ENCODE measurements around the gene MDGA2. TPM values are rescaled to one million over a fixed set of nuclear protein-coding genes. Genes with fewer than 3 reads are reported as not detected.
"Not testable (repeated sequence)": the region's sequence is repeated elsewhere in the genome, so short reads cannot be mapped to it uniquely, and the experiment has no call there.

MDGA2 gene
- total RNA-seq, 1 donor from 2014 or later: not detected

DNA sequence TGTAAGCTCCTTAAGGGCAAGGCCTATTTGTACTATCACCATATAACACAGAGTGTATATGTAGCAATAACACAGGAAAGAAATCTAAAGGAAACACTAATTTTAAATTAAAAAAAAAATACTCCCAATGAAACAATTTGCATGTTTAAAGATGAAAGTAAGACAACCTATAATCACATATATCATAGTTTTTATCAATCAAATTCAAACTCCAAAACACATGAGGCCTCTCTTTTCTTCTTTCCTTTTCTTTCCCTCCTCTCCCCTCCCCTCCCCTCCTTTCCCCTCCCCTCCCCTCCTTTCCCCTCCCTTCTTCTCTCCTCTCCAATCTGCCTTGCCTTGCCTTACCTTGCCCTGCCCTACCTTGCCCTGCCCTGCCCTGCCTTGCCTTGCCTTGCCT, 618.0 kb downstream of the MDGA2 start:
- no peak for ATAC-seq

DNA sequence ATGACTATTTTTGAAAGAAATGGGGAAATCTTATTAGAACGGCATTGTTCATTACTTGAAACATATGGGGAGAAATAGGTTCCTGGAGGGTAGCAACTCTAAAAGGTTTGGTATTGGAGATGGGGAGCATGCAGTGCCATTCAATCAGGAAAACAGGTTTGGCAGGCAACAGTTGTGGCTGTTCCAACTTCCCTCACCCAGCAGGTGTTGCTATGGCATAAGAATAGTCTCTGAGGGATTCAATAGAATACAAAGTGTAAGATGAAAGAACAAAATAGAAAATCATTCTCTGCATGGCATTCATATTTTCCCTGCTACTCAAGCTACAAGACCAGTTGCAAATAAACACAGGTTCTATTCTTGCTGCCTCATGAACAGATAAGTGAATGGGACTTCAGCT, 630.6 kb downstream of the MDGA2 start:
- ATAC-seq (no peak), DNase-seq (ENCODE audit: low spot score) (no peak)
- intact Hi-C loops (cut with DNase I): no loop called here

More for the DNA sequence above, 618.0 kb downstream of the MDGA2 start:
- DNase-seq (ENCODE audit: low spot score): no peak
- intact Hi-C loops (cut with DNase I): no loop called here

- intact Hi-C loops (cut with DNase I): no loop called here
- DNase-seq (ENCODE audit: low spot score) (no peak), ATAC-seq (no peak)
Measured at GRCh38 chr14:47040550-47040949, 634.9 kb downstream of the MDGA2 start.

GRCh38 chr14:47039336-47039735, 636.1 kb downstream of the MDGA2 start:
- DNase-seq (ENCODE audit: low spot score) (no peak), ATAC-seq (no peak)
- intact Hi-C loops (cut with DNase I): loop anchor here (10.0 kb wide), 1 partner anchor 1395 kb away; no protein-coding TSS in a partner anchor

GRCh38 chr14:47022721-47023120, 652.7 kb downstream of the MDGA2 start:
- ATAC-seq: no peak
- intact Hi-C loops (cut with DNase I): no loop called here
- DNase-seq (ENCODE audit: low spot score): no peak

- ATAC-seq (no peak), DNase-seq (ENCODE audit: low spot score) (no peak)
- intact Hi-C loops (cut with DNase I): no loop called here
Measured at GRCh38 chr14:47020500-47020899, 654.9 kb downstream of the MDGA2 start.

DNA sequence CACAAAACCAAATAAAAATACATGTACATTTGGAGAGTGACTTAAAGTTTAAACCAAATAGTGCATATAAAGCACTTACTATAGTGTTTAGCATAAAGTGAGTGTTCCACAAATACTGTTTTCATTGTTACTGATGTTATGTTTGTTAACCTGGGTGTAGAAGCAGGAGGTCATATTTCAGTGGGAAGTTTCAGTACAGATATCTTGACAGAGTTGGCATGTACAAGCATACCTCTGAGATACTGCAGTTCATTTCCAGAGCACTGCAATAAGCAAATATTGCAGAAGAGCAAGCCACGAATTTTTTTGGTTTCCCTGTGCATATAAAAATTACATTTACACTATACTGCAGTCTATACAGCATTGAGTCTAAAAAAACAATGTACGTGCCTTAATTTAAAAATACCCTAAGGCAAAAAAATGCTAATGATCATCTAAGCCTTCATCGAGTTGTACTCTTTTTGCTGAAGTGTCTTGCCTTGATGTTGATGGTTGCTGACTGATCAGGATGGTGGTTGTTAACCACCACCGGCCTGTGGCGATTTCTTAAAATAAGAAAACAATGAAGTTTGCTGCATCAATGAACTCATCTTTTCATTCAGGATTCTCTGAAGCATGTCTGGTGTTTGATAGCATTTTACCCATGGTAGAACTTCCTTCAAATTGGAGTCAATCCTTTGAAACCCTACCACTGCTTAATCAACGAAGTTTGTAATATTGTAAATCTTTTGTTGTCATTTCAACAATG, 662.7 kb downstream of the MDGA2 start:
- intact Hi-C loops (cut with DNase I): no loop called here
- ATAC-seq: no peak
- no peak for DNase-seq (ENCODE audit: low spot score)

GRCh38 chr14:47009615-47010014, 665.8 kb downstream of the MDGA2 start:
- no peak for DNase-seq (ENCODE audit: low spot score)
- intact Hi-C loops (cut with DNase I): no loop called here
- ATAC-seq: no peak

- intact Hi-C loops (cut with DNase I): no loop called here
Measured at GRCh38 chr14:47008732-47009131, 666.7 kb downstream of the MDGA2 start.

DNA sequence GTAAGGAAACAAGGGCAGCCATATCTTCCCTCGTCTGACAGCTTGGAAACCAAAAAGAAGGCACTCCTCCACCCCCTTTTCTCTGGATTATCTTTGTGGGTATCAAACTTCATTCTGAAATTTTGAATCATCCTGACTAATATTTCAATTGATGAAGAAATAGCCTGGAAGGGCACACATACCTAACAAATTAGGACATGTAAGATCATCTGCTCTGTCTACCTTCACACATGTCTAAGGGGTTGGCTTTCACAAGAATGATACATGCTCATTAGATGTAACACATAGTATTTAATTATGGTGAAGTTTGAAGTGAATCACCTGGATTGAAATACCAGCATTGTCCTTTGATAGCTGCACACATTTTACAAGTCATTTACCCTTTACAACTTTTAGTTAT, 675.7 kb downstream of the MDGA2 start:
- intact Hi-C loops (cut with DNase I): no loop called here
- DNase-seq (ENCODE audit: low spot score) (no peak), ATAC-seq (no peak)

More at GRCh38 chr14:47008732-47009131, 666.7 kb downstream of the MDGA2 start:
- no peak for ATAC-seq
- no peak for DNase-seq (ENCODE audit: low spot score)

- ATAC-seq (no peak), DNase-seq (ENCODE audit: low spot score) (no peak)
- intact Hi-C loops (cut with DNase I): no loop called here
Measured at GRCh38 chr14:46989566-46989965, 685.8 kb downstream of the MDGA2 start.

DNA sequence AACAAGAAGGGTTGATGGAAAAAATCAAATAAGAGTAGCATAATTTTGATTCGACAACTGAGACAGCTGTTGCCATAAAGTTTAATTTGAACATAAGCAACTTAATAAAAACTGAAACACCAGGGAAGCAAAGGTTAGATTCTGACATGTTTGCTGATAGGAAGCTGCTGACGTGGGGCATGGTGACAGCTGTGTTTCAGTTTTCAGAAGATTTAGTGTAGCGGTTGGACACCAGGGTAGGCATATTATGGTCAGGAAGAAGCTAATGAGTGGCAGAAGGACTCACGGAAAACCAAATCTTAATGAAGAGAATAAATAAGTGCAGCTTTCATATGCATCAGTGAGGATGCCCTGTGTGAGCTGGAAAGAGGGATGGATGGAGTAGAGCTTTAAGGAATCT, 687.1 kb downstream of the MDGA2 start:
- ATAC-seq: no peak
- no peak for DNase-seq (ENCODE audit: low spot score)
- intact Hi-C loops (cut with DNase I): no loop called here

- DNase-seq (ENCODE audit: low spot score): no peak
- intact Hi-C loops (cut with DNase I): no loop called here
- no peak for ATAC-seq
Measured at GRCh38 chr14:46985529-46986380, 689.6 kb downstream of the MDGA2 start.

DNA sequence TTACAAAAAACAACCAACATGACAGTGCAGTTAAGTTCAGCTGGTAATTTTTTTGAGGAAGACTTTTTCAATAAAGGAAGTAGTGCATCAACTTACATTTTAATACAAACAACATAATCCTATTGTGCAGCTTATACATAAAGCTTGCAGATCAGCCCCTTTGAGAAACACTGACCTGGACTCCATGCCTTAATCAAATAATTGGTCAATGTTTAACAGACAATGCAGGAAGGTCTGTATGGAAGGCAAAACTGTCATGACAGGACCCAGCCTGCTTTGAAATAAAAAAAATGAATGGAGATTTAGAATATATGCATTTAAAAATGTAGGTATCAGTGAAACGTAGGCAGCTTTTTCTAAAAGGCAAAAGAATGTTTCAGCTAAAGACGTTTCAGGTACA, 702.1 kb downstream of the MDGA2 start:
- intact Hi-C loops (cut with DNase I): no loop called here
- ATAC-seq (no peak), DNase-seq (ENCODE audit: low spot score) (no peak)

DNA sequence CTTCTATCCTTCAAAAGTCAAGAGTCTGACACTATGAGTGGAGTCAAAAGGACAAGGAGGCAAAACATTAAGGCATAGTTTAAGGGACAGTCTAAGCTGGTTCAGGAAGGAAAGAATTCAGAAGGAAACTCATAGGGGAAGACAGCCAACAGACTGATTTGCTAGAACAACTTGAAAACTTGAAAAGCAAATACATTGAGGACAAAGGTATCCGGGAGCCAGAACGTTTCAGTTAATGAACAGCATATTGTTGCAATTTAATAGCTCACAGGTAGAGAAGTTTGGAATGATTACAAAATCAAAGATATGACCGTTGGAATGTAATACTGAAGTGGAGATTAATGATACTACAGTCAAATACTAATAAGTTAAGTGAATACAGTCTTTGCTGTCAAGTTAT, 711.0 kb downstream of the MDGA2 start:
- no peak for DNase-seq (ENCODE audit: low spot score)
- intact Hi-C loops (cut with DNase I): no loop called here
- no peak for ATAC-seq

GRCh38 chr14:46951103-46951502, 724.3 kb downstream of the MDGA2 start:
- DNase-seq (ENCODE audit: low spot score) (no peak), ATAC-seq (no peak)
- intact Hi-C loops (cut with DNase I): no loop called here

GRCh38 chr14:46940611-46941010, 734.8 kb downstream of the MDGA2 start:
- DNase-seq (ENCODE audit: low spot score) (no peak), ATAC-seq (no peak)
- intact Hi-C loops (cut with DNase I): no loop called here

DNA sequence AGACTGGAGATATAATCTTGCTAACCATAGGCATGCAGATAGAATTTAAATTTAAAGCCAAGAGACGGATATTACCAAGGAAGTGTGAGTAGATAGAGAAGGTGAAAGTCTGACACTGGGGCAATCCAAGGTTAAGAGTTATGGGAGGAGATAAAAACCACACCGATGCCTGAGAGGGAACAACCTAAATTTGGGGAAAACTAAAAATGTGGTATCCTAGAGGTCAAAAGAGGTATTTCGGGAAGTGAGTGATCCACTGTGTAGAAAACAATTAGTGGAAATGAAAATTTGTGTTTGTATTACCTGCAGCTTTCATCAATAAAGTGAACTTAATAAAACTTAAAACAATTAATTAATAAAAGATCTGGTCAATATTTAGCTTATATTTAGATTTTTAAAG, 754.9 kb downstream of the MDGA2 start:
- ATAC-seq: no peak
- intact Hi-C loops (cut with DNase I): no loop called here
- no peak for DNase-seq (ENCODE audit: low spot score)

GRCh38 chr14:46915539-46915938, 759.9 kb downstream of the MDGA2 start:
- ATAC-seq; intact Hi-C loops (cut with DNase I); DNase-seq (ENCODE audit: low spot score): not testable (repeated sequence)

GRCh38 chr14:46902837-46903236, 772.6 kb downstream of the MDGA2 start:
- no peak for DNase-seq (ENCODE audit: low spot score)

More at GRCh38 chr14:46902837-46903236, 772.6 kb downstream of the MDGA2 start:
- no peak for ATAC-seq
- intact Hi-C loops (cut with DNase I): no loop called here

Measured in sciatic nerve (tissue), 2 donors.